ENCODE results near the gene PTGES.
"Not testable (repeated sequence)": the region's sequence is repeated elsewhere in the genome, so short reads cannot be mapped to it uniquely, and the experiment has no call there.

Gene PTGES

DNA sequence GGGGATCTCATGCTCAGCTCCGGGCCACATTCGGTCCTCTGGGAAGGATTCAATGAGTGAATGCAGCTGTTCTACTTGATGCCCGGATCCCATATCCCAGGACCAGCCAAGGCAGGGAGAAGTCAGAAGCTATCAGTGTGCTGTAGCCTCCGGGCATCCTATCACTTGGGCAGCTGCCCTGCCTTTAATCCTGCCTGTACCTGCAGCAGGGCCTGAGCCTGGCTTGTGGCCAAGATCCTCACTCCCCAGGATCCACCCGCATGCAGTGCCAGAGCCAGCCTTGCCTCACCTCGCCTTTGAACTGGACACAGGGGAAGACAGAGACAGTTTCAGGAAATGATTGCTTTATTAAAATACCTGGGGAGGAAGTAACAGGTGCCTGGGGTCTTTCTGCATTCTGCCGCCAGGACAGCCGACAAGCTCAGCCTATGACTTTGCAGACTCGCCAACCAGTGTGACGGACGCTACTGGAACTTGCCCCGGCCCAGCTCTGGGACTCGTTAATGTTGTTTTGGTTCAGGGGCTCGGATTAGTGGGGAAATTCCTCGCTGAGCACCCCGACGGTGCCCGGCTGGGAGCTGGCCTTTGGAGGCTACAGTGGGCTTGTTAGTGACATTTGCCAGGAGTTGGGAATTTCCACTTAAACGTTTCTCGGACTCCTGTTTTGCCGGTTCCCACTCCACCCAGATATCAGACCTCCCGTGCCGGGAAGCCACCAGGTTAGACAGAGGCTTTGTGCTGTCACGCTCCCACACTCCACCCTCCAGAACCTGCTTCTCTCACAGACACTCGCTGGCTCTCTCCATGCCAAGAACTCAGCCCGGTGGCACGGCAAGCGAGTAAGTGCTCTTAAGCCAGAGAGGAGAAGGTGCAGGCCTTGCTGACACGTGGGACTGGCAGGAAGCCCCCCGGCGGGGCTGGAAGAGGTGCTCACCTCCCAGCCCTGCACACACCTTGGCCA is 721 bp downstream of the PTGES start:
- in situ Hi-C loops (cut with HindIII; ENCODE audit: low sequenced_read_pairs), result no loop called here
- peak overlapping the region; percentile 37 for H3K4me3 ChIP-seq (ENCODE audit: low read depth, low read length)
- no peak for DNase-seq (ENCODE audit: low read depth, low spot score)
- TF ChIP-seq, protein P1, sequence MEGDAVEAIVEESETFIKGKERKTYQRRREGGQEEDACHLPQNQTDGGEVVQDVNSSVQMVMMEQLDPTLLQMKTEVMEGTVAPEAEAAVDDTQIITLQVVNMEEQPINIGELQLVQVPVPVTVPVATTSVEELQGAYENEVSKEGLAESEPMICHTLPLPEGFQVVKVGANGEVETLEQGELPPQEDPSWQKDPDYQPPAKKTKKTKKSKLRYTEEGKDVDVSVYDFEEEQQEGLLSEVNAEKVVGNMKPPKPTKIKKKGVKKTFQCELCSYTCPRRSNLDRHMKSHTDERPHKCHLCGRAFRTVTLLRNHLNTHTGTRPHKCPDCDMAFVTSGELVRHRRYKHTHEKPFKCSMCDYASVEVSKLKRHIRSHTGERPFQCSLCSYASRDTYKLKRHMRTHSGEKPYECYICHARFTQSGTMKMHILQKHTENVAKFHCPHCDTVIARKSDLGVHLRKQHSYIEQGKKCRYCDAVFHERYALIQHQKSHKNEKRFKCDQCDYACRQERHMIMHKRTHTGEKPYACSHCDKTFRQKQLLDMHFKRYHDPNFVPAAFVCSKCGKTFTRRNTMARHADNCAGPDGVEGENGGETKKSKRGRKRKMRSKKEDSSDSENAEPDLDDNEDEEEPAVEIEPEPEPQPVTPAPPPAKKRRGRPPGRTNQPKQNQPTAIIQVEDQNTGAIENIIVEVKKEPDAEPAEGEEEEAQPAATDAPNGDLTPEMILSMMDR (IDR thresholded peaks at IDR 0.05; ENCODE audit: low read depth, low read length), result no peak

DNA sequence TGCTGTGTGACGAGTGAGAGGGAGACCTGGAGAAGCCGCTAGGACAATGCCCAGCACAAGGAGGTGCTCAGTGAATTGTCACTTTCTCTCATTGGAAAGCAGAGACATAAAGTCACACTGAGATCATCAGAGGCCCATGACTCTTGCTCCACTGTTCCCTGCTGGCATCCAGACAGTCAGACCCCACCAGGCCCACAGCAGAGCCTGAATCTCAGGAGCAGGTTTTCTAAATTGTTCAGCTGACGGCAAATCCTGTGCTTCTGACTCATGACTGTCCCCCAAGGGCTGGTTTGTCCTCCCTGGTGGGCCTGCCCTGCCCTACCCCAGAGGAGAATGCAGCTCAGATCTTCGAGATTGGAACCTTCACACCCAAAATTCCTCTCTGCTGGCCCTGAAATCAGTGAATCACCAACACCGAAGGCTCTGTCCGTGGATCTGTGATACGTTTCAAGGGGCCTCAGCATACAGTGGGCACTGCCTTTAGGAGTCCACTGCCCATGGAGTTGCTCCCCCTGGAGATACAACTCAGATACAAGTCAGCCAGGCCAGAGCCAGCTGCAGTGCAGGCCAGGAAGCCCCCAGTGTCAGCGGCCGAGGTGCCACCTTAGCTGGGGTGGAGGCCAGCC is 2.7 kb downstream of the PTGES start:
- peak; percentile 43 for DNase-seq (ENCODE audit: low read depth, low spot score)
- TF ChIP-seq, protein P1 (IDR thresholded peaks at IDR 0.05; ENCODE audit: low read depth, low read length), result no peak
- in situ Hi-C loops (cut with HindIII; ENCODE audit: low sequenced_read_pairs), result no loop called here
- H3K4me3 ChIP-seq (ENCODE audit: low read depth, low read length), result no peak overlapping the region

DNA sequence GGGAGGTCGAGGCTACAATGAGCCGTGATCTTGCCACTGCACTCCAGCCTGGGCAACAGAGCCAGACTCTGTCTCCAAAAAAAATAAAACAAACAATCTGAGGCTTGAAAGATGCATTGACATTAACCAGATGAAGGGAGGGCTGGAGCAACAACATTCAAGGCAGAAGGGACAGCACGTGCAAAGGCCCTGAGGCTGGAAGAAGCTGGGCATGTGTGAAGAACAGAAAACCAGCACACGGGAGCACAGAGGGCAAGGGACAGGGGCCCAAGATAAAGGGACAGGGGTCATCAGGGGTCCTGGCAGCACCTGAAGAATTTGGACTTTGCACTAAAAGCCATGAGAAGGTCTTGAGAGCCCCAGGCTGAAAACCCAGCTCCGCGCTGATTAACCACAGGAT is 3.3 kb downstream of the PTGES start:
- TF ChIP-seq, protein P1 (IDR thresholded peaks at IDR 0.05; ENCODE audit: low read depth, low read length), result no peak
- no peak overlapping the region for H3K4me3 ChIP-seq (ENCODE audit: low read depth, low read length)
- DNase-seq (ENCODE audit: low read depth, low spot score), result no peak
- in situ Hi-C loops (cut with HindIII; ENCODE audit: low sequenced_read_pairs), result no loop called here

DNA sequence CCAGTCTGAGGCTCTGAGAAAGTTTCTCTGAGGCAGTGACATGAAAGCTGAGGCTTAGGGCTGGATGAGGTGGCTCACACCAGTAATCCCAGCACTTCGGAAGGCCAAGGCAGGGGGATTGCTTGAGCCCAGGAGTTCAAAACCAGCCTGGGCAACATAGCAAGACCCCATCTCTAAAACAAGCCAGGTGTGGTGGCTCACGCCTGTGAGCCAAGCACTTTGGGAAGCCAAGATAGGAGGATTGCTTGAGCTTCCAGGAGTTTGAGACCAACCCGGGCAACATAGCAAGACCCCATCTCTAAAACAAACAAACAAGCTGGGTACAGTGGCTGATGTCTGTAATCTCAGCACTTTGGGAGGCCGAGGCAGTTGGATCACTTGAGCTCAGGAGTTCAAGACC is 3.8 kb downstream of the PTGES start:
- DNase-seq (ENCODE audit: low read depth, low spot score); H3K4me3 ChIP-seq (ENCODE audit: low read depth, low read length); in situ Hi-C loops (cut with HindIII; ENCODE audit: low sequenced_read_pairs): not testable (repeated sequence)

DNA sequence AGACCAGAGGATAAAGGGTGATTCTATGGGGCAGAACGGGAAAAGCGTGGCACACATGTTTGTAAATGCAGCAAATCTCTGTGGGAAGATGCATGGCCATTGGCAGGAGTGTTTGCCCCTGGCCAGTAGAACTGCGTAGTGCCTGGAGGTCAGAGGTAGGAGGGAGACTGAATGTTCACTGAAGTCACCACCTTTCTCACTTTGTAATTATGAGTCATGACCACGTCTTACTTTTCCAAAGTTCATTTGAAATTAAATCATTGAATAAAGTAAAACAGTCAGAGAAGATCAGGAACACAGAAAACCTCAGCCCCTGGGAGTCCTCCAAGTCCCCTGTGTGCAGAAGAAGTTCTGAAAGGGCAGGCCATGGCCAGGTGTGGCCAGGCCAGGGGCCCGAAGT is 4.6 kb downstream of the PTGES start:
- peak; percentile 26 for DNase-seq (ENCODE audit: low read depth, low spot score)
- TF ChIP-seq, protein P1 (IDR thresholded peaks at IDR 0.05; ENCODE audit: low read depth, low read length), result no peak
- H3K4me3 ChIP-seq (ENCODE audit: low read depth, low read length), result no peak overlapping the region
- in situ Hi-C loops (cut with HindIII; ENCODE audit: low sequenced_read_pairs), result no loop called here

DNA sequence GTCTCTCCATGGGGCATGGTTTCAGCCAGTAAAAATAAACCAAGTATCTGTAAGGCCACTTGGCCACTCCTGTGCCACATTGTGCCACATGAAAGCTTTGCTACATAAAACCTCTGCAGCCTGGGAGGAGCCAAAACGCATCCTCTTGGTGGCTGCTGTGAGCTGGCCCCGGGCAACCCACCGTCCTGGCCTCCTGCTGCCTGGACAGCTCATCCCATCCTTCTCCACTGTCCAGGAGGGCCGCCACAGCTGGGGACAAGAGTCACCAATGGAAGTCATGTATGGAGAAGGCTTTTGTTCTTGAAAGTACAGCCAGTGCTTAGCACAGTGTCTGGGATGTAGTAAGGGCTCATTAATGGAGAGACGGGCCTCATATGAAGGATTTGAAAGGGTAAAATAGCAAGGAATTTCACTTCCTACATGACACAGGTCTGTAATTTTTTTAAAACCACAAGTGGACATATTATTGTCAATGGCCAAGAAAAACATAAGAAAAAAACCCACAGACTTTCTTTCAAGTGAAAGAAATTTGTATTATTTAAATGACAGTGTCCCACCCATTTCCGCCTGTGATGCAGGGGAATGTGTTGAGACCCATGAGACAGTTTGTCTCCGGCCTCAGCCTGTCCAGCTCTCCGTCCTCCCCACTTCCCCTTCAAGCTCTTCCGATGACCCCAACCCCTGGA is 6.6 kb downstream of the PTGES start:
- TF ChIP-seq, protein P1 (IDR thresholded peaks at IDR 0.05; ENCODE audit: low read depth, low read length), result no peak
- in situ Hi-C loops (cut with HindIII; ENCODE audit: low sequenced_read_pairs), result no loop called here
- H3K4me3 ChIP-seq (ENCODE audit: low read depth, low read length), result no peak overlapping the region
- DNase-seq (ENCODE audit: low read depth, low spot score), result peak; percentile 70

All from astrocyte of the spinal cord (primary cell).